ENCODE measurements around the gene SIRT6.

SIRT6 gene

DNA sequence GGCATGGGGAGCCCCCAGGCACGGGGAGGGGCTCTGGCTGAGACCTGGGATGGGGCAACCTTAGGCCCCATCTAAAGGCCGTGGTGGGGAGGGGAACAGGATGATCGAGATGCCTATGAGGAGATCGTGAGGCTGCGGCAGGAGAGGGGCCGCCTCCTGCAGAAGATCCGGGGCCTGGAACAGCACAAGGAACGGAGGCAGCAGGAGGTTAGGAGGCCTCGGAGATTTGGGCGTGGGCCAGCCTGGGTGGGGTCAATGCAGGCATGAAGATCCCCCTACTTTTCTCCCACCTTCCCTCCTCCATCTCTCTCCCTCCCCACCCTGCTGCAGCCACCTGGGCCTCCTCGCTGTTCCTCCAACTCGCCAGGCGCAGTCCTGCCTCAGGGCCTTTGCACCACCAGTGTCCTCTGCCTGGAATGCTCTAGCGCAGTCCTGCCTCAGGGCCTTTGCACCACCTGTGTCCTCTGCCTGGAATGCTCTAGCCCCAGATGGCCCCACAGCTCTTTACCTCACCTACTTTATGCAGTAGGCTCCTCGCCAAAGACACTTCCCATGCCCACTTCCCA is 27.9 kb upstream of the SIRT6 start:
- TF ChIP-seq, protein P1, sequence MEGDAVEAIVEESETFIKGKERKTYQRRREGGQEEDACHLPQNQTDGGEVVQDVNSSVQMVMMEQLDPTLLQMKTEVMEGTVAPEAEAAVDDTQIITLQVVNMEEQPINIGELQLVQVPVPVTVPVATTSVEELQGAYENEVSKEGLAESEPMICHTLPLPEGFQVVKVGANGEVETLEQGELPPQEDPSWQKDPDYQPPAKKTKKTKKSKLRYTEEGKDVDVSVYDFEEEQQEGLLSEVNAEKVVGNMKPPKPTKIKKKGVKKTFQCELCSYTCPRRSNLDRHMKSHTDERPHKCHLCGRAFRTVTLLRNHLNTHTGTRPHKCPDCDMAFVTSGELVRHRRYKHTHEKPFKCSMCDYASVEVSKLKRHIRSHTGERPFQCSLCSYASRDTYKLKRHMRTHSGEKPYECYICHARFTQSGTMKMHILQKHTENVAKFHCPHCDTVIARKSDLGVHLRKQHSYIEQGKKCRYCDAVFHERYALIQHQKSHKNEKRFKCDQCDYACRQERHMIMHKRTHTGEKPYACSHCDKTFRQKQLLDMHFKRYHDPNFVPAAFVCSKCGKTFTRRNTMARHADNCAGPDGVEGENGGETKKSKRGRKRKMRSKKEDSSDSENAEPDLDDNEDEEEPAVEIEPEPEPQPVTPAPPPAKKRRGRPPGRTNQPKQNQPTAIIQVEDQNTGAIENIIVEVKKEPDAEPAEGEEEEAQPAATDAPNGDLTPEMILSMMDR (IDR thresholded peaks at IDR 0.05; ENCODE audit: low read depth, low read length): no peak
- H3K4me3 ChIP-seq (ENCODE audit: low read depth, low read length): no peak overlapping the region

DNA sequence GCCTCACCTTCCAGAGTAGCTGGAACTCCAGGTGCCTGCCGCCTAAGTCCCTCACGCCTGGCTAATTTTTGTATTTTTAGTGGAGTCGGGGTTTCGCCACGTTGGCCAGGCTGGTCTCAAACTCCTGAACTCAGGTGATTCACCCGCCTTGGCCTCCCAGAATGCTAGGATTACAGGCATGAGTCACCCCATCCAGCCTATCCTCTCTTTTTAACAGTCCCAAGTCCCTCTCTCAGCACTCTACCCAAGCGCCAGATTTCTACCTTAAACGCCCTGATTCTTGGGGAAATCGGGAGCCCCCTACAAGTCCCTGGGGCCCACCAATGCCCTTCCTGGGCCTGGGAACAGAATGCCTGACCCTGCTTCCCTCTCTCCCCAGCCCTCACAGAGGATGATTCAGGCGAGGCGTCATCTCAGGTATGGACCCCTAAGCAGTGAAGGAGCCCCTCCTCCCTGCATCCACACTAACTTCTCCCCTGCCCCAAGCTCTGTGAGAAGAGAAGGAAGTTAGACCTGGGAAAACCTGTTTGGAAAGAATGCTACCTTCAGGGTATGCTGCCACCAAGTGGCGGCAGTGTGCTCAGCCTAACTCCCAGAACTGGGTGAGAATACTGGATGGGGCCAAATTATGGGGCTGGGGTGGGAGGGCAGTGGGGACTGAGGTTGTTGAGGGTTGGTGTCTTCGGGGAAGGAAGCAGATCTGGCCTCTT is 26.2 kb upstream of the SIRT6 start:
- no peak overlapping the region for H3K4me3 ChIP-seq (ENCODE audit: low read depth, low read length)
- TF ChIP-seq, protein P1 (IDR thresholded peaks at IDR 0.05; ENCODE audit: low read depth, low read length): peak; percentile 48

- H3K4me3 ChIP-seq (ENCODE audit: low read depth, low read length): no peak overlapping the region
- TF ChIP-seq, protein P1 (IDR thresholded peaks at IDR 0.05; ENCODE audit: low read depth, low read length): no peak
These were observed 24.6 kb upstream of the SIRT6 start for GRCh38 chr19:4206818-4207484.

GRCh38 chr19:4201798-4202197 is 19.4 kb upstream of the SIRT6 start:
- H3K4me3 ChIP-seq (ENCODE audit: low read depth, low read length): no peak overlapping the region
- TF ChIP-seq, protein P1 (IDR thresholded peaks at IDR 0.05; ENCODE audit: low read depth, low read length): no peak

GRCh38 chr19:4200940-4201542 is 18.7 kb upstream of the SIRT6 start:
- TF ChIP-seq, protein P1 (IDR thresholded peaks at IDR 0.05; ENCODE audit: low read depth, low read length): no peak
- H3K4me3 ChIP-seq (ENCODE audit: low read depth, low read length): no peak overlapping the region

GRCh38 chr19:4199699-4200293 is 17.4 kb upstream of the SIRT6 start:
- no peak overlapping the region for H3K4me3 ChIP-seq (ENCODE audit: low read depth, low read length)
- TF ChIP-seq, protein P1 (IDR thresholded peaks at IDR 0.05; ENCODE audit: low read depth, low read length): no peak

All from WI38 (cell line).